Fibroblast of lung (primary cell): ENCODE data around the gene FRS2.

Experiments used
- EZH2 ChIP-seq: IDR thresholded peaks from 2 replicates; pipeline ENCODE4 v1.5.1; 2012; ENCODE audit warnings: low read length, control low read depth, mild to moderate bottlenecking; ENCODE audit errors: missing control alignments
- TF ChIP-seq, protein P1 (sequence below), 2 donors: IDR thresholded peaks in 1 of 2; conservative IDR thresholded peaks in 1 of 2; 1 replicate in 1 of 2; 2 replicates in 1 of 2; pipeline ENCODE4 v1.5.1; 2011 to 2012; ENCODE audit warnings: low read length in 2 of 2, control low read depth in 1 of 2, inconsistent platforms in 1 of 2, low read depth in 1 of 2, mild to moderate bottlenecking in 1 of 2

DNA sequence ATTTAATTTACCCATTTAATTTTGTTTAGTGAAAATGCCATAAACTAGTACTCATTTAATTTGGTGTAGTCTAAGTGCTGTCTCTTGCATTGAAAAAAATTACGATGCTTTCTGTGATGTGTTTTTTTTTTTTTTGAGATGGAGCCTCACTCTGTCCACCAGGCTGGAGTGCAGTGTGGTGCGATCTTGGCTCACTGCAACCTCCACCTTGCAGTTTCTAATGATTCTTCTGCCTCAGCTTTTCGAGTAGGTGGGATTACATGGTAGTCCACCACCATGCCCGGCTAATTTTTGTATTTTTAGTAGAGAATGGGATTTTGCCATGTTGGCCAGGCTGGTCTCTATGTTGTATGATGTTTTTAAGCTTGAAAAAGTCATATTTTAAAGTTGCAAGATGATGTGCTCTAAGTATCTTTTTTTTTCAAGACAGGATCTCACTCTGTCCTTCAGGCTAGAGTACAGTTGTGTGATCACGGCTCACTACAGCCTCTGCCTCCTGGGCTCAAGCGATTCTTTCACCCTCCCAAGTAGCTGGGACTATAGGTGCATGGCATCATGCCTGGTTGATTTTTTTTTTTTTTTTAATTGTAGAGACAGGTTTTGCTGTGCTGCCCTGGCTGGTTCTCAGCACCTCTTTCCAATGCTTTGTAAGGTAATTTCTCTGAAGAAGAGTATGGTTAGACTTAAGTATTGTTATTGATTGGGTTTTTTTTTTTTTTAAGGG, 131.9 kb downstream of the FRS2 start:
- TF ChIP-seq EZH2, result no peak
- TF ChIP-seq, protein P1, sequence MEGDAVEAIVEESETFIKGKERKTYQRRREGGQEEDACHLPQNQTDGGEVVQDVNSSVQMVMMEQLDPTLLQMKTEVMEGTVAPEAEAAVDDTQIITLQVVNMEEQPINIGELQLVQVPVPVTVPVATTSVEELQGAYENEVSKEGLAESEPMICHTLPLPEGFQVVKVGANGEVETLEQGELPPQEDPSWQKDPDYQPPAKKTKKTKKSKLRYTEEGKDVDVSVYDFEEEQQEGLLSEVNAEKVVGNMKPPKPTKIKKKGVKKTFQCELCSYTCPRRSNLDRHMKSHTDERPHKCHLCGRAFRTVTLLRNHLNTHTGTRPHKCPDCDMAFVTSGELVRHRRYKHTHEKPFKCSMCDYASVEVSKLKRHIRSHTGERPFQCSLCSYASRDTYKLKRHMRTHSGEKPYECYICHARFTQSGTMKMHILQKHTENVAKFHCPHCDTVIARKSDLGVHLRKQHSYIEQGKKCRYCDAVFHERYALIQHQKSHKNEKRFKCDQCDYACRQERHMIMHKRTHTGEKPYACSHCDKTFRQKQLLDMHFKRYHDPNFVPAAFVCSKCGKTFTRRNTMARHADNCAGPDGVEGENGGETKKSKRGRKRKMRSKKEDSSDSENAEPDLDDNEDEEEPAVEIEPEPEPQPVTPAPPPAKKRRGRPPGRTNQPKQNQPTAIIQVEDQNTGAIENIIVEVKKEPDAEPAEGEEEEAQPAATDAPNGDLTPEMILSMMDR (conservative IDR thresholded peaks at IDR 0.05 in 1 of 2, IDR thresholded peaks at IDR 0.05 in 1 of 2; ENCODE audit: low read depth in 1 of 2, low read length in 2 of 2), result no peak
